Measurements from ENCODE around the gene ST14.

DNA sequence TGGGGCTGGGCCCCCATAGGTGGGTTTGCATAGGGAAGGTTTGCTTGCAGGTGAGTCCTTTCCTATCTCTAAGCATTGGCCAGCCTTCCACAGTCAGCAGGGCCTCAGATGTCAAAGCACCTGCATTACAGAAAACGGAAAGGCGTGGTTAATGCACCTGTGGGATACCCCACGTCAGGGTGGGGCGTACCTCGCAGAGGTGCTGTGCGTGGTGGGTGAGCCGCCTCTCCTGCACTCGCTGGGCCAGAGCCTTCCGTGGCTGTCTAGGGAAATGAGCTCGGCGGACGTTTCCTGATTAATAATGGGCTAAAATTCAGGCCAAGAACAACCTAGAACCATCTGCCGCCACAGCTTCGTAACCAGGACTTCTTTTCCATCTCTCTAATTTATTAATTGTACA lies 32.3 kb downstream of the ST14 start:
- TF ChIP-seq POLR2AphosphoS5 (IDR thresholded peaks at IDR 0.05) = no peak
- TF ChIP-seq, protein P1, sequence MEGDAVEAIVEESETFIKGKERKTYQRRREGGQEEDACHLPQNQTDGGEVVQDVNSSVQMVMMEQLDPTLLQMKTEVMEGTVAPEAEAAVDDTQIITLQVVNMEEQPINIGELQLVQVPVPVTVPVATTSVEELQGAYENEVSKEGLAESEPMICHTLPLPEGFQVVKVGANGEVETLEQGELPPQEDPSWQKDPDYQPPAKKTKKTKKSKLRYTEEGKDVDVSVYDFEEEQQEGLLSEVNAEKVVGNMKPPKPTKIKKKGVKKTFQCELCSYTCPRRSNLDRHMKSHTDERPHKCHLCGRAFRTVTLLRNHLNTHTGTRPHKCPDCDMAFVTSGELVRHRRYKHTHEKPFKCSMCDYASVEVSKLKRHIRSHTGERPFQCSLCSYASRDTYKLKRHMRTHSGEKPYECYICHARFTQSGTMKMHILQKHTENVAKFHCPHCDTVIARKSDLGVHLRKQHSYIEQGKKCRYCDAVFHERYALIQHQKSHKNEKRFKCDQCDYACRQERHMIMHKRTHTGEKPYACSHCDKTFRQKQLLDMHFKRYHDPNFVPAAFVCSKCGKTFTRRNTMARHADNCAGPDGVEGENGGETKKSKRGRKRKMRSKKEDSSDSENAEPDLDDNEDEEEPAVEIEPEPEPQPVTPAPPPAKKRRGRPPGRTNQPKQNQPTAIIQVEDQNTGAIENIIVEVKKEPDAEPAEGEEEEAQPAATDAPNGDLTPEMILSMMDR (IDR thresholded peaks at IDR 0.05) = no peak
